T-helper 1 cell (primary cell): Measurements from ENCODE around the gene ZNF490.
"Not testable (repeated sequence)": the region's sequence is repeated elsewhere in the genome, so short reads cannot be mapped to it uniquely, and the experiment has no call there.

Experiments used
- DNase-seq, 5 donors: peaks; one replicate each; pipeline ENCODE4 v3.0.0-alpha.2; 2012 to 2020
- total RNA-seq, 4 donors: gene quantifications; one replicate each; lab custom pipeline; 2026; lab: John Stamatoyannopoulos, UW

ZNF490 gene
- total RNA-seq, result 6.9 to 18.2 (median 12.9) reads per million in 4 donors

DNA sequence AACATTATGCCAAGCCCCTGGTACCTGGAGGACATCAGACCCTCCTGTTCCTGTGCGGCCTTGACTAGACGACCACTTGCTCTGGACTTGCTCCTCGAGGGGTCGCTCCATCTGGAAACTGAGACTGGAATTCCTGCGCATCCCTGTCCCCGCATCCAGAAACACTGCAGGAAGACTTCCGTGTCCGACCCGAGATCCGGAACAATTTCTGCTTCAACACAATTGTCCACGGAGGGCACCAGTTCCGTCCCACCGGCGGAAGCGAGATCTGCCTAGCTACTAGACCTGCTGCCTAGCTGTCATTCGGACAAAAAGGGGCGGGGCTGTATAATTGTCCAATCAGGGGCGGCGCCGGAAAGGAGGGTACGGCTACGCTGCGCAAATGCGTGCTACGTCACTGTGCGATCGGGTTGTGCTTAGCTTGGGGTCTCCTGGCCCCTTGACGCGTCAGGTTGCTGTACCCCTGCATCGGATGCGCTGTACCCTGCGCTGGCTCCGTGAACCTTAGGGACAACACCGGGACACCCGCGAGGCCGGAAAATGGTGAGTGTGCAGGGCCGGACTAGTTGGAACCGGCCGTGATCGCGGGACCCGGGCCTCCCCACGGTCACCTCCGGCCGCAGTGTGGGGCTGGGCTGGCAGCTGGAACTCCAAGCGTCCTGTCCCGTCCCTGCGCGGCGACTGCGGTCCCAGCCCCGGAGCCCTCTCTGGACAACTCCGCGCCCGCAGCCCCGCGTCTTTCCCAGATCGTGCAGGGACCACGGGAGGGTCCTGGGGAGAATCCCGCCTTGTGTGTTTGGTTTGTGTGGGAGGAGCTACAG is at the start of gene ZNF490, which contains the start of gene ZNF791:
ZNF490 (minus strand) TSS at position 274 of the 821 bp plus-strand sequence; CDS start at position 141, 133 bp downstream.
ZNF791 (plus strand) TSS at position 381 of the 821 bp plus-strand sequence; CDS start at position 541, 160 bp downstream.
- DNase-seq, result peak; percentile 88 to 96 (median 94)

- DNase-seq, result no peak
Measured at GRCh38 chr19:12657966-12658365, 47.4 kb upstream of the ZNF490 start.

DNA sequence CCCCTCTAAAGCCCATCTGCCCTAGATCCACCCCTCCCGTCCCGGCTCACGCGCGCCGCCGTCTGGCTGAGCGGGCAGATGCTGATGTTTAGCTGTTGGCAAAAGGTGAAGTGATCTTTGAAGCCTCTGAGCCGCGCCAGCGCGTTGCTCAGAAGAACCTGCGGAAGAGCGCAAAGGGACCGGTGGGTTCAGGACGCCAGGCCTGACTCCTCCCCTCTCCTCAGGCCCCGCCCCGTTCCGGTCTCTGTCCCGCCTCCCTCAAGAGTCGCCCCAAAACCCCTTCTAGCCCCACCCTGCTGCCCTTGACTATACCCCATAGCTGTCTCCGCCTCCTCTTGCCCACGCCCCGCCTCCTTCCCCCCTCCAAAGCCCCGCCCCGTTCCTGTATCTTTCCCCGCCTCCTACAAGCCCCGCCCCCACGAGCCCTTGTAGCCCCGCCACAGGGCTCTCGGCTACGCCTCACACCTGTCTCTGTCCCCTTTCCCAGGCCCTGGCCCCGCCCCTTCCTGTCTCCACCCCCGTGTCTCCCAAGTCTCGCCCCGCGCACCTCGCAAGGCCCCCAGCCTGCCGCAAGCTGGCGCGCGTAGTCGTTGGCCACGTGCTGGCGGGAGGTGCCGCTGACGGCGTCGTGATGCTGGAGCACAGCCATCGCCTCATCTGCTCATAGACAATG is 46.4 kb upstream of the ZNF490 start:
- no peak for DNase-seq

- no peak for DNase-seq
Measured at GRCh38 chr19:12655546-12655945, 44.9 kb upstream of the ZNF490 start.

DNA sequence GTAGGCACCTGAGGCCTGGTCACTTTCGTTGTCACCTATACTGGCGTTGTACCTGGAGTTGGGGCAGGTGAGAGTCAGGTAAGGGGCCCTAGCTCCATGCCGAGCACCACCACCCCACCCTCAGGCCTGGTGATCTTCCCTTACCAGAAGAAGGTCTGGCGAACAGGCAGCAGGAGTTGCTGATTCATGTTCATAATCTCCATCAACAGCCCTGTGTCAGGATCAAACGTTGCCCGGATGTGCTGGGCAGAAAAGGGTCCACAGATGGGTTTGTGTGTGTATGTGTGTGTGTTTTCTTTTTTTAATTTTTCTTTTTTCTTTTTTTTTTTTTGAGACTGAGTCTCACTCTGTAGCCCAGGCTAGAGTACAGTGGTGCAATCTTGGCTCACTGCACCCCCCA is 41.6 kb upstream of the ZNF490 start:
- no peak for DNase-seq

DNA sequence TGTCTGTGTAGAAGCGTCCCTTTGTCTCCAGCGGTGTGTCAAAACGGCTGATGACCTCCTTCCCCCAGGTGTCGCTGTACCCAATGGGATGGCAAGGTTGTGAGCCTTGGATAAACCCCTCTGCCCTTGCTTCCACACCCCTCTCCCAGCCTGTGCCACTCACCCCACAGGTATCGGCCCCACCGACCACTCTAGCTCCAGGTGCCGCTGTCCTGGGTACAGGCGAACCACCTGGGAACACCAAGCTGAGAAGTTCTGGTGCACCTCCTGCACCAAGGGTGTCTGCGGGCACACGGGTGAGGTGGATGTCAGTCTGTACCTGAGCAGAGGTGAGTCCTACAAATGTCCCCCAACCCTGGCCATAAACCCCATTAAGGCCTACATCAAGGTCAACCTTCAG is 39.3 kb upstream of the ZNF490 start:
- DNase-seq, result no peak

DNA sequence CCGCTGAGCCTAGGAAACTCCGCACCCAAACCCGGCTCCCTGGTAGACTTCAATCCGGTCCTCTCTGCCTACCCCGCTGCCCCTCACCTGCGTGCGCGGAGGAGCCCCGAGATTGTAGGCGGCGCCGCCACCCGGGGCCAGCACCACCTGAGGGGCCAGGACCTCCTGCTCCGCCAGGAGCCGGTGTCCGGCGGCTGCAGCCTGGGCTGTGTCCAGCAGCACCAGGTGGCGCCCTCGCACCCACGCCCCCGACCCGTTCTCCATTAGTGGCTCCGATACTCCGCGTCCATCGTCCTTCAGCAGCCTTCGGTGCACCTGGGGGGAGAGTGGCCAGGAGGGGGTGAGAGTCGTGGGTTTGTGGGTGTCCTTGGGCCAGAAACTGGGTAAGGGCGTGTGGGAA is 37.5 kb upstream of the ZNF490 start:
- DNase-seq, result no peak

GRCh38 chr19:12647490-12648071 is 37.0 kb upstream of the ZNF490 start:
- no peak for DNase-seq

- DNase-seq, result no peak
Measured at GRCh38 chr19:12647047-12647446, 36.4 kb upstream of the ZNF490 start.

GRCh38 chr19:12646551-12646950 is 35.9 kb upstream of the ZNF490 start:
- DNase-seq, result no peak

GRCh38 chr19:12643716-12644115 is 33.1 kb upstream of the ZNF490 start:
- not testable (repeated sequence) for DNase-seq

DNA sequence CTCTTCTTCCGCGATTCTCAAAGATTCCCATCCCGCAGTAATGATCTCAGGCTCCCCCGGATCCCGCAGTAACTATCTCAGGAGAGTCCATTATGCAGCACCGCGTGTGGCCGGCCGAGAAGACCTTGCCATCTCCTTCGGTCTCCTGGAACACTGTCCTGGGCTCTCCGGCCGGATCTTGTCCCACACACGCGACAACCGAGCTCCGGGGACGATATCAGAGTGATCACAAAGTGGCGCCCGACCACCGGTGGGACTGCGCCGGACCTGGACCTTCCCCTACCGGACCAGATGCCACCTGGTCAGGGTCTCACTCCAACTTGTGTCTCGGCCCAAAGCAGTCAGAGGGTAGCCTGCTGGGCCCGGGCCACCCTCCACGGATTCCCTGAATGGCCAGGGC is 31.9 kb upstream of the ZNF490 start:
- DNase-seq, result no peak

GRCh38 chr19:12641456-12641855 is 30.8 kb upstream of the ZNF490 start:
- DNase-seq, result no peak

DNA sequence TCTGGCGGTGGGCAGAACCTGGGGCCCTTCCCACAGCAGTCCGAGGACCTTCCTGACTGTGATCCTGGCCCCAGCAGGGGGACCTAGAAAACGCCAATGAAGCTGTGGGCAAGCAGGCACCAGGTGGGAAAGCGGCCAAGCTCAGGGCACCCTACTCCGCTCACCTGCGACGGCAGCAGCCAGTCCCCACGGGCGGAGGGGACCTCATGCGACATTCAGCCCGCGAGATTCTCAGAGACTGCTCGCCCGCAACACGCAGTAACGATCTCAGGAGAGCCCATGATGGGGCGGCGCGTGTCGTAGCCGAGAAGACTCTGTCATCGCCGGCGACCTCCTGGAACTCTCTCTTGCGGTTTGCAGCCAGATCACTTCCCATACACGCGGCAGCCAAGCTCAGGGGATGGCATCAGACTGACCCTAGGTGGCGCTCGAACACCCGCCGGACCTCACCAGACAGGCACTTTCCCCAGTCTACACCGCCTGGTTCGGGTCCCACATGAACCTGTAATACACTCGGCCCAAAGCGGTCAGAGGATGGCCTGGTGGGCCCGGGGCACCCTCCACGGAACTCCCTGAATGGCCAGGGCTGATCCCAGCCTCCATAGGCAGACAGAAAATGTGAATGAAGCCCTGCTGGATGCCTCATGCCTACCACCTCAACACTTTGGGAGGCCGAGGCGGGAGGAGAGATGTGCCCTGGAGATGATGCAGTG is 29.4 kb upstream of the ZNF490 start:
- DNase-seq, result peak; percentile 58 to 85 (median 76)

GRCh38 chr19:12638611-12639182 is 28.1 kb upstream of the ZNF490 start:
- no peak for DNase-seq

DNA sequence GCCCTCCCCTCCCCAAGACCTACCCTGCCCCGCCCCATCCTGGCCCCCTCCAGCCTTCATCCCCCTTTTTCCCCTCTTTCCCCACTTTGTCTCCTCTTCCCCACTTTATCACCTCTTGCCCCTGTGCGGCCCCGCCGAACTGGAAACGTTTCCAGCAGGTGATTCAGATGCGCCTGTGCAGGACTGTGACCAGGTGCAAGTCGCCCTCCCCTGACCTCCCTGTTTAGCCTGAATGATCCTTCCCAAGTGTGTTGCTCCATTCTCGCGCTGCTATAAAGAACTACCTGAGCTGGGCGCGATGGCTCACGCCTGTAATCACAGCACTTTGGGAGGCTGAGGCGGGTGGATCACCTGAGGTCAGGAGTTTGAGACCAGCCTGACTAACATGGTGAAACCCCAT is 26.0 kb upstream of the ZNF490 start:
- DNase-seq, result no peak

DNA sequence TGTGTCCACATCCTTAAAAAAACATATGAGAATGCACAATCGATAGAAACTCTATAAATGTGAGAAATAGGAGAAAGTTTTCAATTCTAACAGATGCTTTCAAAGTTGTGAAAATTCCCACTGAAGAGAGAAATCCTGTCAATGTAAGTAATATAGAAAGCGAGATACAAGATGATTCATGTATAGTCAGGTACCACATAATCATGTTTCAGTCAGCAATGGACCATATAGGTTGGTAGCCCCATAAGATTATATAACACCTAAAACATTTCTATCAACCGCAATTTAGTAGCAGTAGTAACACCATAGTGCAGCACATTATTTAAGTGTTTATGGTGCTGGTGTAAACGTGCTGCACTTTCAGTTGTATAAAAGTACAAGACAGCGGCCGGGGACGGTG is 18.6 kb upstream of the ZNF490 start:
- DNase-seq, result no peak

- peak in 1 of 5 donors; percentile 13 for DNase-seq
Measured at GRCh38 chr19:12628040-12629022, 17.7 kb upstream of the ZNF490 start.

GRCh38 chr19:12626958-12627357 is 16.3 kb upstream of the ZNF490 start:
- DNase-seq, result no peak

GRCh38 chr19:12623361-12624031 is 12.9 kb upstream of the ZNF490 start:
- no peak for DNase-seq
